Stimulated activated CD4-positive, alpha-beta T cell treated with anti-CD3 and anti-CD28 coated beads, Interleukin-12 subunit alpha, Interleukin-12 subunit beta, amount 100 ng/mL, for 48 hours (primary cell): Measurements from ENCODE around the gene TNFRSF14.
"Not testable (repeated sequence)": the region's sequence is repeated elsewhere in the genome, so short reads cannot be mapped to it uniquely, and the experiment has no call there.

ENCODE experiments used
- DNase-seq, 3 donors: peaks; one replicate each; pipeline ENCODE4 v3.0.0-alpha.2; 2020; ENCODE audit warnings: low read depth in 2 of 3, low spot score in 1 of 3

Gene TNFRSF14

DNA sequence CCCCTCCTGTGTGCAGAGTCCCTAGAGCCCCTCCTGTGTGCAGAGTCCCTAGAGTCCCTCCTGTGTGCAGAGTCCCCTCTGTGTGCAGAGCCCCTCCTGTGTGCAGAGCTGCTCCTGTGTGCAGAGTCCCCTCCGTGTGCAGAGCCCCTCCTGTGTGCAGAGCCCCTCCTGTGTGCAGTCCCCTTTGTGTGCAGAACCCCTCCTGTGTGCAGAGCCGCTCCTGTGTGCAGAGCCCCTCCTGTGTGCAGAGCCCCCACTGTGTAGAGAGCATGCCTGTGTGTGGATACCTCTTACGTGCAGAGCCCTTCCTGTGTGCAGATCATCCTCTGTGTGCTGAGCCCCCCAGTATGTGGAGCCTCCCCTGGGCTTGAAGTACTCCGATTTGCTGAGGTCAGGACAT lies 17.8 kb upstream of the TNFRSF14 start:
- no peak for DNase-seq

DNA sequence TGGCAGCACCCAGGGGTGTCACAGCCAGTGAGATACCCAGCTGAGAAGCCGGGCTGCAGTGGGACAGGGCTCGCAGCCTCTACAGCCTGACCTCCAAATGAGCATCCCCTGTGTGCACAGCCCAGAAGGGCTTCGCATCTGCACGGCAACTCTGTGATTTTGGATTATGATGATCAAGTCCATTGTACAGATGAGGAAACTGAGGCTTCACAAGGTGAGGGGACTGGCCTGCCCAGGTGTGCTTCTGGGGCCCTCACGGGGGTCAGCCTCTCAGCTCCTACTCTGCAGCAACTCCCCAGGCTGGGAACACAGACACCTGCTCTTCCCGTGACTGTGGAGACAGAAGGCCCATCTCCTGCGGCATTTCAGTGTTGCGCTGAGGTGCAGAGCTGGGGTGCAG lies 17.3 kb upstream of the TNFRSF14 start:
- DNase-seq: no peak

DNA sequence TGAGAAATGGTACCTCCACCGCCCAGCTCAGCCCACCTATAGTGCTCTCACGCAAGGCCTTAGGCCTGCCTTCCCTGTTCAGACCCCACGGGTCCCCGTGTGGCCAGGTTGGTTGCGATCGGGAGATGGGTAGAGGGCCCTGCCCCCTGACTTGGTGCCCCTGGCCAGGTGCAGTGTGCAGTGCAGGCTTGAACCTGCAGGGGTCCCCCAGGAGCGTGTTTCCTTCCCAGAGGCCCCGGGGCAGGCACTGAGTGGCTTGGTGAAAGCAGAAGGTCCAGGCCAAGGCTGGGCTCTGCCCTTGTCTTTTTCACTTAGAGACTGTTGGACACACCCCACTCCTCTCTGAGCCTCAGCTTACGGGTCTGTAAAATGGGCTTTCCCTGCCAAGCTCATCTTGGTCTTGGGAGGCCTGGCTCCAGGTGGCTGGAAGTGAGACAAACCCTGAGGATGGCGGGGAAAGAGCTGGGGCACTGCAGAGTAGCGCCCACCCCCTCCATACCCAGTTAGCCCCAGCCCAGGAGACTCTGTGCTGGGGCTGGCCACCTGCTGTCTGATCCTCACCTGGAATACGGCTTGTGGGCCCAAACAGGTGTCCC lies 16.8 kb upstream of the TNFRSF14 start:
- DNase-seq: no peak

DNA sequence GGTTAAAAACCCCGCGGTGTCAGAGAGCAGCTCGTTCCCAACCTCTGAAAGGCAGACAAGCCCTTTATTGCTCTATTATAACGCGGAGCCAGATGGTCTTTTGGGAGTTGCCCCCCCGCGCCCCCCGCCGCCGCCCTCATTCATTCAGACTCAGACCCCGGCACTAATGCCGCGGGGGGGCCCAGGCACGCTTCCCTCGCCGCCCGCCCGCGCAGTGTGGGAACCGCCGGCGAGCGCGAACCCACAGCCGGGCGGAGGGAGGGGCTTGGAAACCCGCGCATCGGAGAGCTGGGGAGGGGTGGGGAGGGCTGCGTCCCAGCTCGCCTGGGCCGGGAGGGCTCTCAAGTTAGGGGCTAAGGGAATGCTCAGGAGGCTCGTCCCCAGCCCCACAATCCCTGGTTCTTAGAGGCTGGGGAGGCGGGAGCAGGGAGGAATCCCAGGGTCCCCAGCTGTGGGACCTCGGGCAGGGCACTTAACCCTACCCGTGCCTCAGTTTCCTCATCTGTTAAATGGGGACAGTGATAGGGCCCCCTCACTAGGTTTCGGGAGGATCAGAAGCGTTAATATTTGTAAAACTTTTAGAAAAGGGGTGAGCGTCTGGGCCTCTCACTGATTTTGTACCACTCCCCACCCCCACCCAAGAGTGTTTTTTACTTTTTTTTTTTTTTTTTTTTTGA lies 15.2 kb upstream of the TNFRSF14 start:
- DNase-seq: no peak

DNA sequence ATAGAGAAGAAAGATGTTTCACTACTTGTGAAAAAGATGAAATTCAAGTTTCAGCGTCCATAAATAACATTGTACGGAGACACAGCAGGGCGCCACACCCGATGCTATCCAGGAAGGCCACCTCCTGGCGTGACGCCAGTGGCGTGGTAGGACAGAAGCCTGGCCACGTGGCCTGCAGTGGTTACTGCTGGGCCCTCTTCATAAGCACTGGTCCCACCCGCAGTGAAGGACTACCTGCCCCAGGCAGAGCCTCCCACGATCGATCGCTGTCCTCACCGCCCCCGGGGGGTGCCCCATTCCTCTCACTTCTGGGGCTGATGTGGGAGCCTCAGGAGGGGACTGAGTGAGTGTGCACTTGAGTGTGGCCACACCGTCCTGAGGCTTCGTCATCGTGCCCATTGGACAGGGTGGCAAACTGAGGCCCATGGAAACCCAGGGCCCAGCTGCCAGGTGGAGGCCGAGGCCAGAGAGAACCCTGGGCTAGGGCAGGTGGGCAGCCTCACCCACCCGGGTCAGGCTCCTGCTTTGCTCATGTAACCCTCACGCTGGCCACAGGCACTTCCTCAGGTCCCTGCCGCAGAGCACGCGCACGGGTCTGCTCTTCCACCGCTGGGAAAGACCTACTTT lies 14.4 kb upstream of the TNFRSF14 start:
- DNase-seq: no peak

DNA sequence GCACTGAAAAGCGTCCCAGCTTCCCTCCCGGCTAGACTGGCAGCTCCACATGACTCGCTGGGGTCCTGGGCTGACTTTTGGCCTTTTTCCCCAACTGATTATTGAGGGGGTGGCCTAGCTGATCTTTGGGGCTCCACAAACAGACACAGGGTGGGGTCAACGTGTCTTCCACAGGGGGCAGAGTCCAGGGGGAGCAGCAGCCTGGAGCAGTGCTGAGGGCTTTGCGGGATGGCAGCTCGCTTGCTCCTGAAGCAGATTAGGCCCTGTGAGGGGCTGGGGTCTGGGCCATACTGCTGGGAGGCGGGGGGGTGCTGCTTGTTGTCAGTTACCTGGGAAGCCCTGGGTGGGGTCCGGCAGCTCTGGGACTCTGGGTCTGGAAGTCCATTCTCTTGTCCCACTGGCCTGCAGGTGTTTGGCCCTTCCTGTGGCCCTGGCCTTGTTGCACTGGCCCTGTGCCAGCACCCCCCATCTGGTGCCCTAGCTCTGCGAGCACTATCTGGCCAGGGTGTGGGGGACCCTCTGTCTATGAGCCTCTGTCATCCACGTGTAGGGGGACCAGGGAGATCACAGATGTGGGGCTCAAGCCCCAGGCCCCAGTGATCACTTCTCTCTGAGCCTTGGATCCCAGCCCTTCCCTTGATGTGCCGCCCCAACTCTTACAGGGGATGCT lies 13.8 kb upstream of the TNFRSF14 start:
- DNase-seq: no peak

DNA sequence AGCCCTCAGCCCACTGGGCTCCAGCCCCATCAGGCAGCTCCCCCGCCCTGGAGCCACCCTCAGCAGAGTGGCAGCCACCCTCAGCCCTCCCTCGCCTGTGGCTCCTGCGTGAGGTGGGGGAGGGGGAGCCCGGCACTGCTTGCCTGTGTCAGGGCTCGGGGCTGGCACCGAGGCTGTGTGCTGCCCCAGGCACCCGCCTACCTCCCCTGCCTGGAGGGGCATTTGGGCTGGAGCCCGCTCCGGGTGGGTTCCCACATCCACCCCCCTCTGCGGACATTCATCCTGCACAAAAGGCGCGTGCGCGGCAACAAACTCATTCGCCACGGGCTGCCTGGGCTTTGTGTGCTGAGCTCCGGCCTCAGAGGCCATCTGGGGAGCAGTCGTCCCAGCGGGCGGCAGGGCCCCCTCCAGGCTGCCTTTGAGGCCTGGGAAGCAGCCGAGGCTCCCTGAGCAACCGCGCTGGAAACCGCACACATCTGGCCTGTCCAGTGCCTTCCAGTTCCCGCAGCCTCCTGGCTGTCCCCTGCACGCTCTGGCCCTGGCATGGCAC lies 12.6 kb upstream of the TNFRSF14 start:
- no peak for DNase-seq

DNA sequence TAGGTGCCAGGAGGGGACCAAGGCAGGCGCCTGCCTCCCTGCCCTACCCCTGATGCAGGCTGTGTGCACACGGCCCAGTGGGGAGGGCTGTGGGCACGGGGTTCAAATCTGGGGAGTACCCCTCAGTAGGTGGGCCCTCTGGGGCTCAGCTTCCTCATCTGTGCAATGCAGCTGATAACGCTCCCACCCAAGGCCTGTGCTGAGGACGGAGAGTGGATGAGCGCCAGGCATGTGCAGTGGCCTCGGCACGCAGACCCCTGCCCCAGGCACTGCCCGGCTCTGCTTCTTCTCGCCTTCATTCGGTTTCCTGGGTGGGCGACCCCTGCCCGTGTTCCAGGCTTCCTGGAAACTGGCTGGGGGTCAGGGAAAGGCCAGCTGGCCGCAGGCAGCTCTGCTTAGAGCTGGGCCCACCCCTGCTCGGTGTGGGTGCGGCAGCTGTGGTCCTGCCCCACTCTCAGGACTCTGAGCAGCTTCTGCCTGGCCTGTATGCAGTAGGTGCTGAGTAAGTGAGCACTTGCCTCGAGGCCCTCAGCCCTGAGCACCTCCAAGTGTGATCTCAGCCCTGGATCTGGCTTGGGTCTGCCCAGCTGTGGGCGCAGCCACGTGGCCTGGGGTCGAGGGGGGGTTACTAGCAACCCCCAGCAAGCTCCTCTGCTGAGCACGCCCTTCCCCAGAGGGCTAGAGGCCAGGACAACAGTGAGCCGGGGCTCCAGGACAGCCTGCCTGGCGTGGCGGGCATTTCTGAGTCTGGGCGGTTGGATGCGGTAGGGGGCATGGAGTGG lies 11.9 kb upstream of the TNFRSF14 start:
- DNase-seq: no peak

DNA sequence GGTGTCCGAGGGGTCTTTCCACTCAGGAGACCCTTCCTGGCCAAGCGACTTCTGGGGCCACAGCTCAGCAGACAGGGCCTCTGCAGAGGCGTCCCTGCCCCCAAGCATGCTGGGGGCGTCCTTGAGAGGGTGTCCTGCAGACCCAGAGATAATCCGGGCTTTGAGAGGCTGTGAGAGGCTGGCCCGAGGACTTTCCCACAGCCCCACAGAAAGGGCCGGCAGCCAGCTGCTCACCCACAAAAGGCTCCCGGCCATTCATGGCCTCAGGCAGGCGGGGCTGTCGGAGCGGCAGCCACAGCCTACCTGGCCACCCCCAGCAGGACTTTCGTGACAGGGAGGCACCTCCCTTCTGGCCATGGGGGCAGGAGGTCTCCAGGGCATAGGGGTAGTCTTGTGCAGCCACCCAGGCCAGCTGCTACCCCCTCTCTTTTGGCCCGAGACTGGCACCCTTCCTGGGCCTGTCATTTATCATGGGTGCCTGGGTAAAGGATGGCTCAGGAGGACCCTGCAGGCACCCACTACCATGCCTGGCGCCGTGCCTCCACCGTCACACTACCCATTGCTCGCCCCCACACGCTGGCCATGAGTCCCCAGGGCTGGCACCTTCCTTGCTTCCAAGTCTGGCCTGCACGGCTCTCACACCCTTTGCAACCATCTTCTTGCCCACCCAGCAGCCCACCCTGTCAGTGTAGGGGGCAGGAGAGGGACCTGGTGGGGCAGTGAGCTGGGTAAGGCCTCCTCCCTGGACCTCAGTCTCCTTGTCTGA lies 11.1 kb upstream of the TNFRSF14 start:
- DNase-seq: no peak

DNA sequence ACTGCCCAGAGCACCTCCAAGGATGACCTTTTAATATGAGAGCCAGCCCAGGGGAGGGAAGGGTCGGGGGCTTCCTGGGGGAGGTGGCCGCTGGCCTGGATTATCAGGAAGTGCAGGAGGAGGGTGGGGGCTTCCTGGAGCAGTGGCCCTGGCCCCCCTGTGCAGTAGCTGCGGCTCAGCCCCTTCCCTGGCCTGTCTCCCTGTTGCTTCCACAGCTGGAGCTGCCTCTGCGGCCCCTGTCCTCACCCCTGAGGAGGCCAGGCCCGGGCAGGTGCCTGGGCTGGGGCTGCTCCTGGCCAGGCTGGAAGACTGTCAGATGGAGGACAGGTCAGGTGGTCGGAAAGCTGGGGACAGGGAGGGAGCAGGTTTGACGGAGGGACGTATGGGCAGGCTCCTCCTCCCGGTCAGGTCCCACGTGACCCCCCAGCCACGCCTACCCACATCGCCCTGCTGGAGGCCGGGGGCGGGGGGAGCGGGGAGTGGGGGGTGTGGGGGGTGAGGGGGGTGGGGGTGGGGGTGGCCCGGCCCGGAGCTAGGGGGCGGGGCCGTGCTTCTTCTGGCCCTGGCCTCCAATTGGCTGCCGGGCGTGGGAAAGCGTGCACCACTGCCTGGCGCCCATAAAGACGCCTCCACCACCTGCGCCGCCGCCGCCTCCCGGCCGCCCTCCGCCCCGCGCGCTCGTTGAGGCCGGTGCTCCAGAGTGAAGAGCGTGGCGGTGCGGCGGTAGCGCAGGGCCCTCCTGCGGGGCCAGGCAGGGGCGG lies 10.2 kb upstream of the TNFRSF14 start:
- peak; percentile 72 to 83 (median 75) for DNase-seq

DNA sequence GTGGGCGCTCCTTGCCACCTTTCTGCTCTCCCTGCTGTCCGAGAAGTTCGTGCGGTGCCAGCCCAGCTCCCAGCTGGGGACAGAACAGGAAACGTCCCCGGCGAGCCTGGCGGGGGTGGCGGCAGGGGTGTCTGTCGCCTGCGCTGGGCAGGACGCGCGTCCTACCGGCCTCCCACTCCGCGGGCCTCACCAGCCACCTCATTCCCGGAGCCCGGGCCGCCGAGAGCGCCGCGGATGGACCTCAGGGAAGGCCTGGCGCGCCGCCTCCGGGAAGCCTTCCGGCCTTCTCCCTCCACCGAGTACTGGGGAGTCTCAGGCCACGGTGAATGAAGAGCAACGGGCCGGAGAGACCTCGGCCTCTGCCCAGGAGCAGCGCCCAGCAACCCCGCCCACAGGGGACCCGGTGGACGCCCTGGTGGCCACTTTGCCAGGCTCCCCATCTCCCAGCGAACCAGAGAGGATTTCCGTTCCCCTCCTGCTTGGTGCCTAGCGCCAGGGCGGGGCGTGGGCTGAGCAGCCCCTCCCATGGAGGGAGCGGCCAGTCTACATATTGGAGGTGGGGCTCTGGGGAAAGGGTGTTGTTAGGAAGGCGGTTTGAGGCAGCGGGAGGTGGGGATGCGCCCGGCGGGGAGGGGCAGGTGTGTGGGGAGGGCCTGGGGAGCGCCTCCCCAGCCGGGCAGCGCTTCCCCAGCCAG lies 9.5 kb upstream of the TNFRSF14 start:
- peak; percentile 66 to 79 (median 79) for DNase-seq

DNA sequence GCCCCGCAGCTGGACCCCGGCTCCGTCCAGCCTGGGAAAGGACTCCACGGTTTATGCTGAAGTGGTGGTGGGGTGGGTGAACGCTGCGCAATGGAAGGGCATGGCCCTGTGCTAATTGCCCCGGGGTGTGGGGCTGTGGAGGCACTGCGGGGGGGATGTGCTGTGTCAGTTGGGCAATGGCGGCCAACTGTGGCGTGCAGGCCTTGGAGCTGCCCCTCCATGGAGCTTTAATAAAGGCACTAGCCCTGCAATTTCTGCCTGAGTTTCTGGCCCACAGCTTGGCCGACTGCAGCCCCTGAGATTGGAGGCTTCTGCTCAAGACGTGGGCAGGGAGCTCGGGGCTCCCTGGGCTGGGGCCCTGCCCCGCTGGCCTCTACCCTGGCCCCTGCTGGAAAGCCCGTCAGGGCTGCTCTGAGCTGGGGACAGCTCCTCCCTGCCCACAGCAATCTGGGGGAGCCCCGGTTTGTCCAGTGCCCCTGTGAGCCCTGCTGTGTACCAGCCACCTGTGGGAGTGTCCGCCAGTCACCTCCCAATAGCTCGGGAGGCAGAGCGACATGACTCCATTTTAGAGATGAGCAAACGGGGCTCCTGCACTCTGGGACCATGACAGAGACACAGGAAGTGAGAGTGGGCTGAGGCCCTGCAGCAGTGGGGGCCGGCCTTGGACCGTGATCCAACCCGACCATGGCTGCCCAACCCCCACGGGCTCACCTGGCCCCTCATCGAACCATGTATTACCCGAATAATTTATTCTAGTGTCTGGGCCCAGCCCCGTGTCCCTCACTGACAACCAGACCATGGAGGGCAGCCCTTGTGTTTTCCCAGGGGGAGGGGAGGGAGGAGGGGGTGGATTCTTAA lies 8.7 kb upstream of the TNFRSF14 start:
- DNase-seq: peak in 1 of 3 donors; percentile 41

DNA sequence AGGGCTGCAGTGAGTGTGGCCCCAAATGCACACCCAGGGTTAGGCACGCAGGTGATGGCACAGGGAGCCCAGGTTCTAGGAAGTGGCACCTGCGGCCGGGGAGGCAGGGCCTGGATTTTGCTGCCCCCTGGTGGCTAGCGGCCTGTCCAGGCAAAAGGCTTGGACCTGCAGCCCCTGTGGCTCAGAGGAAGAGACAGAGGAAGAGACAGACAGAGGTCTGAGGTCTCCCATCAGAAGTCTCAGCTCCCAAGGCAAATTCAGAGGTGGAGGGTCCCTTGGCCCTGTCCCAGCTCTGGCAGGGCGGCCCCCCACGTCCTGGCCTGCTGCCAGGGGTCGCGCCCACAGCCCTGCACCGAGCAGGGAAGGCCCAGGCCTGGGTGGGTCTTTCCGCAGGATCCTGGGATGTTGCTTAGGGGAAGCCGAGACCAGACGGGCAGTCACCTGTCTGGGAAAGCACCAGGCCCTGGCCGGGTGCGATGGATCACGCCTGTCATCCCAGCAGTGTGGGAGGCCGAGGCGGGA lies 8.0 kb upstream of the TNFRSF14 start:
- DNase-seq: peak; percentile 75 to 81 (median 79)

DNA sequence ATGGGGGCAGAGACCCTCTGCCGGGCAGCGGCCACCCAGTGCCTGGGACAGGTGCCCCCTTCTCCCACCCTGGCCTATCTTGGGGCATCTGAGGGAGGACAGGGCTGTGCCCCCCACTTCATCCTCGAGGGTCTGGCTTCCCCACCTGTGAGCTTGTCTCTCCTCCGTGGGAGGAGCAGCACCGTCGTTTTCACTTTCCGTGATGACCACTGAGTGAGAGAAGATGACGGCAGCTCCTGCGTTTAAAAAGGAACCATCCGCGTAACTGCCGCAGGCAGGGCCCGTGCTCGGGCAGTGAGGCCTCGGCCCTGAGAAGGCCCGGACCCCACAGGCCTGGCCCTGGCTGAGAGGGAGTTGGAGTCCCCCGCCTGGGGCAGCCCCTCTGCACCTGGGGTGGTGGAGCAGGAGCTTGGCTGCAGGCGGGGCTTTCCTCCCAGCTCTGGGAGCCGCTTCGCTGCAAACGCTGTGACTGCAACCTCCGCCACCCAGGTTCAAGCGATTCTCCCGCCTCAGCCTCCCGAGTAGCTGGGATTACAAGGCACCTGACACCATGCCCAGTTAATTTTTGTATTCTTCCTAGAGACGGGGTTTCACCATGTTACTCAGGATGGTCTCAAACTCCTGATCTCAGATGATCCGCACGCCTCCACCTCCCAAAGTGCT lies 6.7 kb upstream of the TNFRSF14 start:
- not testable (repeated sequence) for DNase-seq

DNA sequence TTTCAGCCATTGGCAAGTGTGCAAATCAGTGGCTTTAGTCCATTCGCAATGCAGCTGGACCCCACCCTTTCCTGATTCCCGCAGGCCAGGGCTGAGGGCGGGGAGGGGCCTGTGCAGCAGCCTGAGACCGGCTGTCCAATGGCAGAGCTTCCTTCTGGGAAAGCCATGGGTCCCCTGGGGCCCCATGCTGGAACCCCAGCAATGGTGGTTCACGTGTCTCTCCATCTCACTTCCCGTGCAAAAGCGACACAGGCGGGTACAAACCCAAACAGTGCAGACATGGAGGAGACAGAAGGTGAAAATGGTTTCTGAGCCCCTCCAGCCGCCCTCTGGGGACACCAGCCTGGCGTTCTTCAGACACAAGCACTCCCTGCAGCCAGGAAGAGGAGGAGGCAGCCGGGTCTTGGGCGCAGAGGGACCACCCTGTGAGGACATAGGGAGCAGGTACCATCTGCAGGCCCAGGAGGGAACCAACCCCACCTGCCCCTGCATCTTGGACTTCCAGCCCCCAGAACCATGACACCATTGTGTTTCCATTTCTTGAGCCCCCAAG lies 5.8 kb upstream of the TNFRSF14 start:
- not testable (repeated sequence) for DNase-seq

DNA sequence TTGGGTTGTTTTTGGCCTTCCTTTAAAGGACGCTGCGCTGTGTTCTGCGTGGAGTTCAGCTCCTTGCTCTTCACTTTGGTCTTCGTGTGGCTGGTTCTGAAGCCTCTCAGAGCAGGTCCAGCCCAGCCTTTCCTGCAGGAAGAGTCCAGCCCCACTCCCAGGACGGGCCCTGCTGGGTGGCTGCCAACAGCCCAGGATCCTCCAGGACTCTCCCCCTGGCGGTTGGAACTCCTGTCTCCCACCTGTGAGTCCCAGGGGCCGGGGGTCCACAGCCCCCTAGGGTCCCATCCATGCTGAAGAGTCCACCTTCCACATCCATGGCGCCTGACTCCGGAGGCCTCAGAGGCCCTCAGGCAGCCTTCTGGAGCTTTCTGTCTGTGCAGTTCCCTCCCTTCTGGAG lies 4.6 kb upstream of the TNFRSF14 start:
- not testable (repeated sequence) for DNase-seq

DNA sequence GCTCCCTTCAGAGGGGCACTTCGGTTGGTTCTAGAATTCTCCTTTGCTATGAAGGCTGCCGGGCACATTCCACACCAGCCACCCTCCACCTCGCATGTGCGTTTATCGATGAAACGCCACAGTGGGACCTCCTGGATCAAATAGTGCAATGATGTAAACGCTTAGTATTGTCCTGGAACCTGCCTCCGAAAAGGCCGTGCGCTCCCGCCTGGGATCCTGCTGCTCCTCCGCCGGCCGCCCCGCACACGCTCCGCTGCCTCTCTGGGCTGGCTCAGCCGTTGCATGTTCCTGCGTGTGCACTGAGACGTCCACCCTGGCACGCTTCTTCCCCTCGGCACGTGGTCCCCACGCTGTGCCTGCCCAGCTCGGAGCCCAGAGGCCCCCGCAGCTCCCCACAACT lies 4.0 kb upstream of the TNFRSF14 start:
- DNase-seq: no peak
